Measurements from ENCODE around the gene EIF5A.
A peak's percentile ranks its signal among the peaks of the same experiment; 100 is the strongest.

EIF5A gene

DNA sequence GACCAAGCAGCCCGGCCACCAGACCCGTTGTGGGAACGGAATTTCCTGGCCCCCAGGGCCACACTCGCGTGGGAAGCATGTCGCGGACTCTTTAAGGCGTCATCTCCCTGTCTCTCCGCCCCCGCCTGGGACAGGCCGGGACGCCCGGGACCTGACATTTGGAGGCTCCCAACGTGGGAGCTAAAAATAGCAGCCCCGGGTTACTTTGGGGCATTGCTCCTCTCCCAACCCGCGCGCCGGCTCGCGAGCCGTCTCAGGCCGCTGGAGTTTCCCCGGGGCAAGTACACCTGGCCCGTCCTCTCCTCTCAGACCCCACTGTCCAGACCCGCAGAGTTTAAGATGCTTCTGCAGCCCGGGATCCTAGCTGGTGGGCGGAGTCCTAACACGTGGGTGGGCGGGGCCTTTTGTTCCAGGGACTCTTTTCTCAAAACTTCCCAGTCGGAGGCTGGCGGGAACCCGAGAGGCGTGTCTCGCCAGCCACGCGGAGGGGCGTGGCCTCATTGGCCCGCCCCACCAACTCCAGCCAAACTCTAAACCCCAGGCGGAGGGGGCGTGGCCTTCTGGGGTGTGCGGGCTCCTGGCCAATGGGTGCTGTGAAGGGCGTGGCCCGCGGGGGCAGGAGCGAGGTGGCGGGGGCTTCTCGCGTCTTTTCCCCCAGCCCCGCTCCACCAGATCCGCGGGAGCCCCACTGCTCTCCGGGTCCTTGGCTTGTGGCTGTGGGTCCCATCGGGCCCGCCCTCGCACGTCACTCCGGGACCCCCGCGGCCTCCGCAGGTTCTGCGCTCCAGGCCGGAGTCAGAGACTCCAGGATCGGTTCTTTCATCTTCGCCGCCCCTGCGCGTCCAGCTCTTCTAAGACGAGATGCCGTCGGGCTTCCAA is 26.1 kb upstream of the EIF5A start, which contains the start of gene SLC2A4:
TSS of gene SLC2A4 (plus strand) at position 645 of the 879 bp plus-strand sequence. CDS start at position 862, 217 bp downstream.
- TF ChIP-seq, protein P1, sequence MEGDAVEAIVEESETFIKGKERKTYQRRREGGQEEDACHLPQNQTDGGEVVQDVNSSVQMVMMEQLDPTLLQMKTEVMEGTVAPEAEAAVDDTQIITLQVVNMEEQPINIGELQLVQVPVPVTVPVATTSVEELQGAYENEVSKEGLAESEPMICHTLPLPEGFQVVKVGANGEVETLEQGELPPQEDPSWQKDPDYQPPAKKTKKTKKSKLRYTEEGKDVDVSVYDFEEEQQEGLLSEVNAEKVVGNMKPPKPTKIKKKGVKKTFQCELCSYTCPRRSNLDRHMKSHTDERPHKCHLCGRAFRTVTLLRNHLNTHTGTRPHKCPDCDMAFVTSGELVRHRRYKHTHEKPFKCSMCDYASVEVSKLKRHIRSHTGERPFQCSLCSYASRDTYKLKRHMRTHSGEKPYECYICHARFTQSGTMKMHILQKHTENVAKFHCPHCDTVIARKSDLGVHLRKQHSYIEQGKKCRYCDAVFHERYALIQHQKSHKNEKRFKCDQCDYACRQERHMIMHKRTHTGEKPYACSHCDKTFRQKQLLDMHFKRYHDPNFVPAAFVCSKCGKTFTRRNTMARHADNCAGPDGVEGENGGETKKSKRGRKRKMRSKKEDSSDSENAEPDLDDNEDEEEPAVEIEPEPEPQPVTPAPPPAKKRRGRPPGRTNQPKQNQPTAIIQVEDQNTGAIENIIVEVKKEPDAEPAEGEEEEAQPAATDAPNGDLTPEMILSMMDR (IDR thresholded peaks at IDR 0.05; ENCODE audit: insufficient read depth, missing control alignments), result no peak
- FAIRE-seq (no peak), DNase-seq (ENCODE audit: insufficient read length, low spot score) (peak; percentile 99)

DNA sequence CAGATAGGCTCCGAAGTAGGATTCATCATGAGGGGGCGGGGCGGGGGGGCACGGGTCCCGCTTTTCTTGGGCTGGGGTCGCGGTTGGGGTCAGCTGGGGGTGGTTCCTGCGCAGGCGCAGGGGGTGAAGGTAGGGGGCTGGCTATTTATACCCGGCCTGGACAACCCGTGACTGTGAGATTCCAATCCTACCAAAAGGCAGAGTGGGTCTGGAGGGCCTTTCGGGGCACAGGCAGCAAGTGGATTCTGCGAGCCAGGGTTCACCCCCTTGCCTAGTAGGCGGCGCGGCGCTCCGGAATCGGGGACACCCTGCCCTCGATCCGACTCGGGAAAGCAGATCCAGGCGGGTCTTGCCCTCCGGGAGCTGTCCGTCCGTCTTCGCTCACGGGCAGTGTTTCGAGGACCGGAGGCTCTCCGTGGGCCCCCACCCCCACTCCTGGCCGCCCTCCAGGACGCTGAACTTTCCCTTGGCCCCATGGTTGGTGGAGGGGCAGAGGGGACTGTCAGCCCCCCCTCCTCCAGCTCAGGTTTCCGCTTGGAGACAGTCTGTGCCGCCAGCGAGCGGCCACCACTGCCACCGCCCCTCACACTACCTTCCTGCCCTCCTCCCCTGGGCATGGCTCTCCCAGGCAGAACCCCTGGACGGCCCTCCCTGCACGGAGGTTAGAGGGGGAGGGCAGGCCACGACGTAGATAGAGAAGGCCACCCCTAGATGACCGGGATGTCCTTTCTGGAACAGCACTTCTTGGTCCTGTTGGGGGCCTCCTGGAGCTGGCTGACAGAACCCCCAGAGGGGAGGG is 25.3 kb upstream of the EIF5A start:
- DNase-seq (ENCODE audit: insufficient read length, low spot score) (peak; percentile 47), FAIRE-seq (no peak)
- TF ChIP-seq, protein P1 (IDR thresholded peaks at IDR 0.05; ENCODE audit: insufficient read depth, missing control alignments), result no peak

DNA sequence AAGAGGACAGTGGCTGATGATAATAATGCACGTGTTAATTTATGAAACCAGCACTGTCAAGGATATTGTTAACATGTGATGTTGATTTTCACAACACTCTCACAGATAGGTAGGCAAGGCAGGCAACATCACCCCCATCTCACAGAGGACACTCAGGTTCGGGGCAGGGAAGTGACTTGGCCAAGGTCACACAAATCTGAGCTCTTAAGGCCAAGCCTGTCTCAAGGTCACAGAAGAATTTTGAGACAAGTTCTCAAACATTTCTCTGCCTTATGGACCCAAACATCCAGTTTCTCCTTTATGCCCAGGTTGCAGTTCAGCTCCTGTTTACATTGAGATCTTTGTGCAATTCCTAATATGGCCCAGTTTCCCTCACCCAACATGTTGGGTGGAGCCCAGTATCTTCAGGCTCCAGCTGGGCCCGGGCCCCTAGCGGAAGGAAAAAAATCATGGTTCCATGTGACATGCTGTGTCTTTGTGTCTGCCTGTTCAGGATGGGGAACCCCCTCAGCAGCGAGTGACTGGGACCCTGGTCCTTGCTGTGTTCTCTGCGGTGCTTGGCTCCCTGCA is 24.6 kb upstream of the EIF5A start:
- TF ChIP-seq, protein P1 (IDR thresholded peaks at IDR 0.05; ENCODE audit: insufficient read depth, missing control alignments), result no peak
- FAIRE-seq (no peak), DNase-seq (ENCODE audit: insufficient read length, low spot score) (peak; percentile 12)

DNA sequence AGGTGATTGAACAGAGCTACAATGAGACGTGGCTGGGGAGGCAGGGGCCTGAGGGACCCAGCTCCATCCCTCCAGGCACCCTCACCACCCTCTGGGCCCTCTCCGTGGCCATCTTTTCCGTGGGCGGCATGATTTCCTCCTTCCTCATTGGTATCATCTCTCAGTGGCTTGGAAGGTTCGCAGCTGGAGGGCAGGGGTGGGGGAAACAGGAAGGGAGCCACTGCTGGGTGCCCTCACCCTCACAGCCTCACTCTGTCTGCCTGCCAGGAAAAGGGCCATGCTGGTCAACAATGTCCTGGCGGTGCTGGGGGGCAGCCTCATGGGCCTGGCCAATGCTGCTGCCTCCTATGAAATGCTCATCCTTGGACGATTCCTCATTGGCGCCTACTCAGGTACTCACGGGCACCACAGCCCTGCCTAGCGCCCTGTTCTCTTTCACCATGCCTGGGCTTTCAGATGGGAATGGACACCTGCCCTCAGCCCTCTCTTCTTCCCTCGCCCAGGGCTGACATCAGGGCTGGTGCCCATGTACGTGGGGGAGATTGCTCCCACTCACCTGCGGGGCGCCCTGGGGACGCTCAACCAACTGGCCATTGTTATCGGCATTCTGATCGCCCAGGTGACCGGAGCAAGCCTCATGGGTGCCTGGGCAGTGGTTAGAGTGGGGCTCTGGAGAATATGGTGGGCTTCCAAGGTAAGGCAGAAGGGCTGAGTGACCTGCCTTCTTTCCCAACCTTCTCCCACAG is 23.8 kb upstream of the EIF5A start:
- FAIRE-seq, result no peak
- TF ChIP-seq, protein P1 (IDR thresholded peaks at IDR 0.05; ENCODE audit: insufficient read depth, missing control alignments), result no peak

DNA sequence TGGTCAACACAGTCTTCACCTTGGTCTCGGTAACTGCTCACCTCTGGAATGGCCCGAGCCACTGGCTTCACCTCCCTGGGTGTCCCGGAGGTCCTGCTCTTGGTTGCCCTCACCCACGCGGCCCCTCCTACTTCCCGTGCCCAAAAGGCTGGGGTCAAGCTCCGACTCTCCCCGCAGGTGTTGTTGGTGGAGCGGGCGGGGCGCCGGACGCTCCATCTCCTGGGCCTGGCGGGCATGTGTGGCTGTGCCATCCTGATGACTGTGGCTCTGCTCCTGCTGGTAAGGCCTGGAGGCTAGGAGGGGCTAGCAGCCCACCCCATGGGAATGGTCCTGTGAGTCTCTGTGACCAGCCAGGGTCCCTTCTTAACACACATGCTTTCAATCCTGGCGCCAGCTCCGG is 22.5 kb upstream of the EIF5A start:
- no peak for FAIRE-seq

More for the DNA sequence above, 23.8 kb upstream of the EIF5A start:
- DNase-seq (ENCODE audit: insufficient read length, low spot score), result peak; percentile 15

DNA sequence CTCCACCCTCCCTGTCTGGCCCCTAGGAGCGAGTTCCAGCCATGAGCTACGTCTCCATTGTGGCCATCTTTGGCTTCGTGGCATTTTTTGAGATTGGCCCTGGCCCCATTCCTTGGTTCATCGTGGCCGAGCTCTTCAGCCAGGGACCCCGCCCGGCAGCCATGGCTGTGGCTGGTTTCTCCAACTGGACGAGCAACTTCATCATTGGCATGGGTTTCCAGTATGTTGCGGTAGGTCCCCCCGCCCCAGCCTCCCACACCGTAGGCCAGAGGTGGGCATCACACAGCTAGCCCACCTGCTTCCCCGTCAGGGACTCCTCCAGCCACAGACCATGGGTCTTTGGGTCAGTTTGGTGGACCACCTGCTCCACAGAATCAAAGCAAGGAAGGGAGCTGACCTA is 21.7 kb upstream of the EIF5A start:
- DNase-seq (ENCODE audit: insufficient read length, low spot score) (no peak), FAIRE-seq (no peak)
- TF ChIP-seq, protein P1 (IDR thresholded peaks at IDR 0.05; ENCODE audit: insufficient read depth, missing control alignments), result no peak

More for the DNA sequence above, 22.5 kb upstream of the EIF5A start:
- TF ChIP-seq, protein P1 (IDR thresholded peaks at IDR 0.05; ENCODE audit: insufficient read depth, missing control alignments), result no peak
- DNase-seq (ENCODE audit: insufficient read length, low spot score), result peak; percentile 13
